Right lung (tissue), 5 donors: Measurements from ENCODE around the gene DNALI1. TPM values are rescaled to one million over a fixed set of nuclear protein-coding genes. Genes with fewer than 3 reads are reported as not detected.

Source experiments
- DNase-seq, 2 donors: peaks; one replicate each; pipeline ENCODE4 v3.0.0-alpha.2; 2013
- polyA plus RNA-seq, 5 donors: library from polyadenylated mRNA; unstranded; fragments of 120-200 nt; gene quantifications; one replicate each; pipeline versions ENCODE4 v1.2.1 to v1.2.3, GENCODE V29; 2013; ENCODE audit warnings: inconsistent platforms in 1 of 5, low replicate concordance in 1 of 5; ENCODE audit not compliant: insufficient read length in 5 of 5, insufficient read depth in 1 of 5

The DNALI1 gene
- polyA plus RNA-seq, 5 donors = 42.1 to 64.3 (median 54.5) TPM

- no peak for DNase-seq
Measured at GRCh38 chr1:37596182-37596667, 39.5 kb downstream of the DNALI1 start.

DNA sequence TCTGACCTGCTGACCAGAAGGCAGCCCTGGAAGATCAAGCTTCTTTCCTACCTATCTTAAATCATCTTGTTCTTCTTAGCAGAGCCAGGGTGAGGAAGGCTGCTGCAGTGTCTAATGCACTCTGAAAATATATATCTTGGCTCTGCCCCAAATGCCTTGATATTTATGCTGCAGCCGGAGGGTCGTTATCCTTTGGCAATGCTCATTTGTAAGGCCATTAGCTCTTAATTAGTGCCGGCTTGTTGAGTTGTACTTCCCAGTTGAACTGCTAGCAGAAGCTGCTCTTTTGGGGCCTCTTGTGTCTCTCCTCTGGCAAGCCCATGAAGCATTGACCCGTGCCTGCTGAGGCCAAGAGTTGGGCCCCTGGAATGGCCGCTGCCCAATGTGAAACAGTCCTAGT, 43.2 kb downstream of the DNALI1 start:
- peak; percentile 26 to 50 for DNase-seq

DNA sequence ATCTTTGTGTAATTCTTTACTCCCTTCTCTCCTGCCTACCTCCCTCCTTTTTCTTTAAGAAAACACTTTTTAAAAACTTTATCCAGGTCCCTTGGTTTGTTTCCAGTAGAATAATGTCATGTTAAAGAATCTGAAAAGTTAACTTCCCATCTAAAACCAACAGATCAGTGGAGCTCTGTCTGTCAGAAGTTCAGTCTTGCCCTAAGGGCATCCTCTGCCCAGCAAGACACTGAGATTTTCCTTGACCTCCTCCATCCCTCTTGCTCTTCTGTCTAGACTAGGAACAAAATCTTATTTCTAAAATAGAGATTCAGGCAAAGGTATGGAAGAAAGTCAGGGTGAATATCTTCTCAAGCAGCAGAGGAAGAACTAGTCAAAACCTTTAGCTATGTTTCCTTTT, 44.7 kb downstream of the DNALI1 start:
- no peak for DNase-seq

- no peak for DNase-seq
Measured at GRCh38 chr1:37602750-37603694, 46.3 kb downstream of the DNALI1 start.

DNA sequence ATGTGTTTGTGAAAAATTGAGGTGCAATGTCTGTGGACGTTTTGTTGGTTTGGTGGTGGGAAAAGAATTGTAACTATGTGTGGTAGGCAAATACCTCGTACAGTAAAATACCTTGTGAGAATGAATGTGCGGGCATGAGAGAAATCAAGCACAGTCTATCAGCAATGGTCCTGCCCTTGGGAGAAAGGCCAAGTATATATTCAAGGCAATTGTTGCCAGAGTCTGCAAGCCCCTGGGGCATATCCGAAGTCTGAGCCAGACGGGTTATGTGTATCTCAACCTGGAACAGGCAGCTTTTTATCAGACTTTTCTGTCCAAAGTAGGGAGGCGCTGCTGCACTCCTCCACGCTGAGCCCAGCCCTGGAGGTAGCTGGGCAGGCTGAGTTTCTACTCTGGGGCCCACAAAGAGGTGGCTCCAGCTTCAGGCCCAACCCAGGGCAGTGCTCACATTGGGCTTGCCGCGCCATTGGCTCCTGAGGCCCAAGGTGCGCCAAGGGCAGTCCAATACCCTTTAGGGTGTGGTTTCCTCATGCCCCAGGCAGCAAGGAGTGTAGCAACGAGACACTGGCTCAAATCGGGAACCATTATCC, 48.4 kb downstream of the DNALI1 start:
- no peak for DNase-seq

DNA sequence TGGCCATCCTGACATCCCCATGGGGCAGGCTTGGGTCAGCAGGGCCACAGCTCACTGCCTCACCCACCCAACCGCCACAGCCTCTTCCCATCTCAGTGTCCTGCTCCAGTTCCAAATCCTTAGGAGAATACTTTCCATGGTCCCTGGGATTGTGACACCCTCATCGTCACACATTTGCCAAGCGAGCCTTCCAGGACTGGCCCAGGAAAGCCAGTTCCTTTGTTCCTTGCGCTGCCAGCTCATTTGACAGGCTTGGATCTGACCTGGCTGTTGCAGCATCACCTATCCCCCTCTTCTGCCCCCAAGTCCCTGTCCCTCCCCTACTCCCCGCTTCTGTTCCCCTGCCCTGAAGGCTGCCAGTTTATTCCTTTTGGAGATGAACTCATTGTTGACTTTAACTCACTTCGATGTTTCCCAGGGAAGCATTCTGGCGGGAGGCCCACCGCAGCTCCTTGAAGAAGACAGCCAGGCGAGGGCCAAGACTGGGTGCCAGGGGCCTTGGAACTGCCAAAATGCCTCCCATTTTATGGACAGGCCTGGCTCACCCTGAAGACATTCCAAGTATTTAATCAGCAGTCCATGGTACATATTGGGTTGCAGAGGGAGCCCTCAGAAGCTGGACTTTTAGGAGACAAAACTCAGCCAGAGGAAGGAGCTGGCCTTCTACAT, 49.2 kb downstream of the DNALI1 start:
- no peak for DNase-seq

GRCh38 chr1:37606481-37607263, 49.9 kb downstream of the DNALI1 start:
- DNase-seq = peak in 1 of 2 donors; percentile 1

- DNase-seq = no peak
Measured at GRCh38 chr1:37609002-37609401, 52.3 kb downstream of the DNALI1 start.

- no peak for DNase-seq
Measured at GRCh38 chr1:37609994-37610393, 53.3 kb downstream of the DNALI1 start.

DNA sequence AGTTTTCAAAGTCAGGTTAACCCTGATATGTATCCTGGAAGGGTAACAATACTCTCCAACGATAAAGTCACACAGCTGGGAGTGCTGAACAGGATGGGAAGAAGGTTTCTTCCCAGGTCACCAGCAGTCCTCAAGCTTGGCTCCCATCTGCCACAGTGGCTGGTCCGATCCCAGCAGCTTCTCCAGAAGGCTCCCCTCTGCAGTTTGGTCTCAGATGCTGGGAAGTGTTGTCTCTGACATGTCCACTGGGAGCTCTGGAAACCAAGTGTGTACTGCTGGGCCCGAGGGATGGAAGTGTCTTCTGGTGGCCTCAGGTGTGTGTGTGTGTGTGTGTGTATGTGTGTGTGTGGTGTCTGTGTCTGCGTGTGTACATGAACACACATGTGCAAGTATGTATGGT, 55.4 kb downstream of the DNALI1 start:
- DNase-seq = no peak

- no peak for DNase-seq
Measured at GRCh38 chr1:37614105-37614504, 57.4 kb downstream of the DNALI1 start.

DNA sequence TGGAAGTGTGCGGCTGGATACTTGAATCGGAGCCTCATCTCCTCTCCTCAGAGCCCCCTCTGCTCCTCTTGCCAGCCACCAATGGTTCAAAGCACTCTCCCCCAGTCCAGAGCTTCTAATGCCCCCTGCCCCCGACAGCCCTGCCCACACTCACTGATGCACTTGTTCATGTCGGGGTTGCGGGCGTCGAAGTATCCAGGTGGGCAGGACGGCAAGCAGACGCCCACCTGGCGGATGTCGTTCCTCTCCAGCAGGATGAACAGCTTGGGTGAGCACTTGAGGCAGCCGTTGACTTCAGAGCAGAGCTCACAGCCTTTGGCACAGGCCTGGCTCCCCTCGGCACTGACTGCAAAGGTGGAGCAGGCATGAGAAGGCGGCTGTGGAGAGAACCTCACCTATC, 59.6 kb downstream of the DNALI1 start:
- DNase-seq = no peak

Other genes starting within 250 kb of the DNALI1 start
- 1 to 10 TPM; 1.1 to 2.7 (median 1.9) TPM for gene ZC3H12A, start 82.4 kb upstream of the DNALI1 start, polyA plus RNA-seq
- 10 to 100 TPM; 82.6 to 97.1 (median 89.7) TPM for gene MEAF6, start 42.2 kb upstream of the DNALI1 start, polyA plus RNA-seq
- gene SNIP1, start 2.6 kb upstream of the DNALI1 start, polyA plus RNA-seq = 10 to 100 TPM; 10.7 to 15.1 (median 13.5) TPM
- gene GNL2, start 39.0 kb downstream of the DNALI1 start, polyA plus RNA-seq = 10 to 100 TPM; 61.7 to 66.2 (median 63.3) TPM
- gene RSPO1, start 78.0 kb downstream of the DNALI1 start, polyA plus RNA-seq = 1 to 10 TPM; 1.4 to 2.2 (median 1.5) TPM
- gene CDCA8, start 135.6 kb downstream of the DNALI1 start, polyA plus RNA-seq = 10 to 100 TPM; 13.0 to 29.2 (median 16.2) TPM
- under 1 TPM; 0.14 to 0.30 (median 0.27) TPM for gene EPHA10, start 208.2 kb downstream of the DNALI1 start, polyA plus RNA-seq
- 1 to 10 TPM; 3.7 to 5.5 (median 4.4) TPM for gene MANEAL, start 236.9 kb downstream of the DNALI1 start, polyA plus RNA-seq